ENCODE measurements around the gene ETV3L. TPM values are rescaled to one million over a fixed set of nuclear protein-coding genes. Genes with fewer than 3 reads are reported as not detected.

Gene ETV3L
- total RNA-seq, 4 donors from 2014 or later: not detected

DNA sequence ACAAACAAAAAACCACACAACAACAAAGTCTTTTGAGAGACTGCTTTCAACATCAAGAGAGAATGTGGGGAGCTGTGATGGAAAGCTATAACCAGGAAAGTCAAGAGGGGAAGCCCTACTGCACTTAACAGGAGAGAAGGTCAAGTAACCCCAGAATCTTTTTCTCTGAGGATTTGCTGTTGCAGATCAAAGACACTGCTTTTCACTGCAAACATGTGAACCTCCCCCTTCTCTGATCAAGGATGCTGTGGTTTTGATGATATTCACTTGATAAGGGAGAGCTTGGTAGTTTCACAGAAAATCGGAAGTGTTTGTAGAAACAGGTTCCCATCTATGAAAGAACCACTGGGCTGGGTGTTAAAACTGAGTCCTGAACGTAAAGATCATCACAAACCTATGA is 33.8 kb upstream of the ETV3L start:
- peaks cover 7 to 78% (median 26%) of the 10 kb centered on the region in 3 donors for H3K36me3 ChIP-seq
- H3K4me3 ChIP-seq: no peak overlapping the region
- intact Hi-C loops (cut with DNase I): no loop called here
- H3K27me3 ChIP-seq: no peaks in the 10 kb centered on the region
- H3K9me3 ChIP-seq: no peaks in the 10 kb centered on the region
- peaks cover 16 to 60% (median 23%) of the 10 kb centered on the region in 3 donors for H3K4me1 ChIP-seq
- TF ChIP-seq, protein P1, sequence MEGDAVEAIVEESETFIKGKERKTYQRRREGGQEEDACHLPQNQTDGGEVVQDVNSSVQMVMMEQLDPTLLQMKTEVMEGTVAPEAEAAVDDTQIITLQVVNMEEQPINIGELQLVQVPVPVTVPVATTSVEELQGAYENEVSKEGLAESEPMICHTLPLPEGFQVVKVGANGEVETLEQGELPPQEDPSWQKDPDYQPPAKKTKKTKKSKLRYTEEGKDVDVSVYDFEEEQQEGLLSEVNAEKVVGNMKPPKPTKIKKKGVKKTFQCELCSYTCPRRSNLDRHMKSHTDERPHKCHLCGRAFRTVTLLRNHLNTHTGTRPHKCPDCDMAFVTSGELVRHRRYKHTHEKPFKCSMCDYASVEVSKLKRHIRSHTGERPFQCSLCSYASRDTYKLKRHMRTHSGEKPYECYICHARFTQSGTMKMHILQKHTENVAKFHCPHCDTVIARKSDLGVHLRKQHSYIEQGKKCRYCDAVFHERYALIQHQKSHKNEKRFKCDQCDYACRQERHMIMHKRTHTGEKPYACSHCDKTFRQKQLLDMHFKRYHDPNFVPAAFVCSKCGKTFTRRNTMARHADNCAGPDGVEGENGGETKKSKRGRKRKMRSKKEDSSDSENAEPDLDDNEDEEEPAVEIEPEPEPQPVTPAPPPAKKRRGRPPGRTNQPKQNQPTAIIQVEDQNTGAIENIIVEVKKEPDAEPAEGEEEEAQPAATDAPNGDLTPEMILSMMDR (IDR thresholded peaks at IDR 0.05): no peak
- TF ChIP-seq POLR2A (IDR thresholded peaks at IDR 0.05): no peak
- DNase-seq: no peak
- peak overlapping the region; percentile 5 to 69 (median 62) for H3K27ac ChIP-seq
- 54 to 72% methylated on average over 2 of the region's 2 CpGs for WGBS, 2 donors

DNA sequence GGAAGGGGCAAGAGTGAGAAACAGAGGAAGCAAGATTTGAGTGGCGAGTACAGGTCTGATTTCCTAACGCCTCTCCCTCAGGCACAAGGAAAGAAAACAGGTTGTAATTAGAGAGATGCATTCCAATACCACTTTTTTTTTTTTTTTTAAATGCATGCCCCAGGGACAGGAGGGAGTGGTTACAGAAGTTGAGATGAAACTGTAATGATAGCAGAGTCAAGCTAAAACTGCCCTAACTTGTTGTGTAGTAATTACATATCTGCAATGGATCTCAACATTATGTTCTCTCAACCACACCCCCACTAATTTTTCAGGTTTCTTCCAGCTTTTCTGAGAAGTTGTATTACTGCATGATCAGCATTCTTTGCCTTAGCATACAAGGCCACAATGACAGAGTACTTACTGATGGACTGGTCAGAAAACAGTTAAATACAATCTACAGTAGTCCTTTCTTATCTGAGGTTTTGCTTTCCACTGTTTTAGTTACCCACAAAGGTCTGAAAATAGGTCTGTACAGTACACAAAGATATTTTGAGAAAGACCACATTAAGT is 33.1 kb upstream of the ETV3L start:
- H3K4me1 ChIP-seq: peaks cover 16 to 60% (median 23%) of the 10 kb centered on the region in 3 donors
- intact Hi-C loops (cut with DNase I): no loop called here
- TF ChIP-seq POLR2A (IDR thresholded peaks at IDR 0.05): no peak
- H3K36me3 ChIP-seq: peaks cover 7 to 85% (median 31%) of the 10 kb centered on the region in 3 donors
- peak overlapping the region; percentile 40 to 75 (median 62) for H3K27ac ChIP-seq
- 31 to 38% methylated on average over 2 of the region's 2 CpGs for WGBS, 2 donors
- no peak overlapping the region for H3K4me3 ChIP-seq
- H3K9me3 ChIP-seq: no peaks in the 10 kb centered on the region
- H3K27me3 ChIP-seq: no peaks in the 10 kb centered on the region
- DNase-seq: no peak

DNA sequence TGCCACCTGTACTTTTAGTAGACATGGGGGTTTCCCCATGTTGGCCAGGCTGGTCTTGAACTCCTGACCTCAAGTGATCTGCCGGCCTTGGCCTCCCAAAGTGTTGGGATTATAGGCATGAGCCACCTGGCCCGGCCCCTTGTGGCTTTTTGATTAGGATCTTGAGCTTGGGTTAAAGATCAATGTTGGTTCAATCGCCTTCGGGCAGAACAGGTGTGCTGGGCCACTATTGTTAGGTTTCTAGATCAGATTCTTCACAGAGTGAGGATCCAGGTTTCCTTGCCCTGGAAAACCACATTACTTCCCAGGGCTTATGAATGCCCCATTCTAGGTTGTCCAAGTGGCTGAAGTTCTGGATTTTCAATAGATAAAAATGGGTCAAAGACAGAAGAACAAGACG is 32.5 kb upstream of the ETV3L start:
- Histone ChIP-seq H3K27me3 (no peaks in the 10 kb centered on the region), H3K4me3 (no peak overlapping the region), H3K4me1 (peaks cover 16 to 56% (median 22%) of the 10 kb centered on the region in 3 donors), H3K9me3 (no peaks in the 10 kb centered on the region), H3K36me3 (peaks cover 7 to 91% (median 35%) of the 10 kb centered on the region in 3 donors), H3K27ac (peak overlapping the region; percentile 50 to 75 (median 55))
- no peak for DNase-seq
- no peak for TF ChIP-seq POLR2A (IDR thresholded peaks at IDR 0.05)
- TF ChIP-seq, protein P1 (IDR thresholded peaks at IDR 0.05): no peak
- intact Hi-C loops (cut with DNase I): no loop called here
- WGBS, 2 donors: 64 to 75% methylated on average over 1 to 3 of the region's 5 CpGs

GRCh38 chr1:157131281-157131680 is 31.7 kb upstream of the ETV3L start:
- no peak overlapping the region for H3K4me3 ChIP-seq
- no peak for TF ChIP-seq POLR2A (IDR thresholded peaks at IDR 0.05)
- TF ChIP-seq, protein P1 (IDR thresholded peaks at IDR 0.05): no peak
- intact Hi-C loops (cut with DNase I): no loop called here
- H3K36me3 ChIP-seq: peaks cover 7 to 99% (median 35%) of the 10 kb centered on the region in 3 donors
- no peak overlapping the region for H3K27ac ChIP-seq
- 84 to 89% methylated on average over 4 of the region's 4 CpGs for WGBS, 2 donors
- peaks cover 13 to 47% (median 13%) of the 10 kb centered on the region in 3 donors for H3K4me1 ChIP-seq
- no peaks in the 10 kb centered on the region for H3K27me3 ChIP-seq
- DNase-seq: no peak
- no peaks in the 10 kb centered on the region for H3K9me3 ChIP-seq

DNA sequence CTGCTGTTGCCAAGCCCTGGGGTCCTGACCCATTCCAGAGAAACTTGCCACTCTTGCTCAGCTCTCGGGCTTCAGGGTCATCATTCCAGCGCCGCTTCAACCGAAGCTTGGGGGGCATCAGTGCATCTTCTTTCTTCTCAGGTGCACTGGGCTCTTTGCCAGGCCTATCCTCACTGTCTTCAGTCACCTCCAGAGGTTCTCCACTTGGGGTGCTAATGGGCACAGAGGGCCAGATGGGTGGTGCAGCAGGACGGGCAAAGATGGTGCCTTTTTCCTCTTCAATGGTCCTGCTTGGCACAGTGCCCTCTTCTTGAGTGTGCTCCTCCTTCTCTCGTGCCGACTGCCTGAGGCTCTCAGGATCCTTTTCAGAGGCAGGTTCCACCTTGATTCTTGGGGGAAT is 25.2 kb upstream of the ETV3L start:
- DNase-seq: no peak
- Histone ChIP-seq H3K27me3 (no peaks in the 10 kb centered on the region), H3K9me3 (no peaks in the 10 kb centered on the region), H3K4me1 (peaks cover 0 to 11% (median 0%) of the 10 kb centered on the region in 3 donors), H3K27ac (no peak overlapping the region), H3K36me3 (peaks cover 14 to 95% (median 34%) of the 10 kb centered on the region in 3 donors), H3K4me3 (no peak overlapping the region)
- intact Hi-C loops (cut with DNase I): no loop called here
- WGBS, 2 donors: 59 to 74% methylated on average over 7 of the region's 7 CpGs
- TF ChIP-seq, protein P1 (IDR thresholded peaks at IDR 0.05): peak in 1 of 6 experiments; percentile 28
- TF ChIP-seq POLR2A (IDR thresholded peaks at IDR 0.05): no peak
